DMS153 (cell line): ENCODE results near the gene R3HDM4.
"Not testable (repeated sequence)": the region's sequence is repeated elsewhere in the genome, so short reads cannot be mapped to it uniquely, and the experiment has no call there.

Experiments used
- DNase-seq: peaks from one replicate; lab custom pipeline; 2025; lab: John Stamatoyannopoulos, UW

Gene R3HDM4

GRCh38 chr19:913080-913748 lies at the start of gene R3HDM4:
Gene R3HDM4 (minus strand): TSS chr19:913219. CDS start chr19:913157, 62 bp downstream.
- DNase-seq, result no peak

- DNase-seq, result no peak
Observed at GRCh38 chr19:961866-962620, 49.0 kb upstream of the R3HDM4 start.

GRCh38 chr19:960601-960938 lies 47.6 kb upstream of the R3HDM4 start:
- no peak for DNase-seq

GRCh38 chr19:960020-960419 lies 47.0 kb upstream of the R3HDM4 start:
- DNase-seq, result no peak

GRCh38 chr19:958967-959855 lies 46.2 kb upstream of the R3HDM4 start:
- DNase-seq, result no peak

GRCh38 chr19:957578-957977 lies 44.6 kb upstream of the R3HDM4 start:
- not testable (repeated sequence) for DNase-seq

- no peak for DNase-seq
Observed at GRCh38 chr19:956766-957440, 43.9 kb upstream of the R3HDM4 start.

- no peak for DNase-seq
Observed at GRCh38 chr19:955803-956765, 43.1 kb upstream of the R3HDM4 start.

- DNase-seq, result no peak
Observed at GRCh38 chr19:954672-955494, 41.9 kb upstream of the R3HDM4 start.

GRCh38 chr19:954272-954671 lies 41.3 kb upstream of the R3HDM4 start:
- DNase-seq, result no peak

GRCh38 chr19:953445-954271 lies 40.6 kb upstream of the R3HDM4 start:
- DNase-seq, result no peak

- no peak for DNase-seq
Observed at GRCh38 chr19:952680-953444, 39.8 kb upstream of the R3HDM4 start.

- no peak for DNase-seq
Observed at GRCh38 chr19:952049-952679, 39.1 kb upstream of the R3HDM4 start.

GRCh38 chr19:950352-951066 lies 37.5 kb upstream of the R3HDM4 start:
- no peak for DNase-seq

- DNase-seq, result no peak
Observed at GRCh38 chr19:948842-949496, 36.0 kb upstream of the R3HDM4 start.

GRCh38 chr19:947707-948539 lies 34.9 kb upstream of the R3HDM4 start:
- DNase-seq, result no peak
